GM18858 (cell line): ENCODE data around the gene COX18.

Source experiments
- ATAC-seq: cut with Tn5 transposase; IDR thresholded peaks from one replicate; pipeline ENCODE4 v1.9.1; 2021; ENCODE audit not compliant: unreplicated experiment

Gene COX18

GRCh38 chr4:73053974-73054480, 15.5 kb downstream of the COX18 start:
- ATAC-seq, result no peak

GRCh38 chr4:73053076-73053475, 16.4 kb downstream of the COX18 start:
- no peak for ATAC-seq

GRCh38 chr4:73051625-73052024, 17.9 kb downstream of the COX18 start:
- no peak for ATAC-seq

DNA sequence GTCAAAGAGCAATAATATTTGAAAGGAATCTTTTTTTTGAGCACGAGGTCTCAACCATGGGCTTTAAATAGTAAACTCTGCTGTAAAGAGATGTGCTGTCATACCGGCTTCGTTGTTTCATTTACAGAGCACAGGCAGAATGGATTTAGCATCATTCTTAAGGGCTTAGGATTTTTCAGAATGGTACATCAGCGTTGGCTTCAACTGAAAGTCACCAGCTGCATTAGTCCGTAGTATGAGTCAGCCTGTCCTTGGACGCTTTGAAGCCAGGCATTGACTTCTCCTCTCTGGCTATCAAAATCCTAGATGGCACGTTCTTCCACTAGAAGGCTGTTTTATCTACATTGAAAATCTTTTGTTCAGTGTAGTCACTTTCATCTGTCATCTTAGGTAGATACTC, 23.6 kb downstream of the COX18 start:
- no peak for ATAC-seq

- no peak for ATAC-seq
Measured at GRCh38 chr4:73037057-73037456, 32.5 kb downstream of the COX18 start.

- peak; percentile 45 for ATAC-seq
Measured at GRCh38 chr4:73036123-73036522, 33.4 kb downstream of the COX18 start.

DNA sequence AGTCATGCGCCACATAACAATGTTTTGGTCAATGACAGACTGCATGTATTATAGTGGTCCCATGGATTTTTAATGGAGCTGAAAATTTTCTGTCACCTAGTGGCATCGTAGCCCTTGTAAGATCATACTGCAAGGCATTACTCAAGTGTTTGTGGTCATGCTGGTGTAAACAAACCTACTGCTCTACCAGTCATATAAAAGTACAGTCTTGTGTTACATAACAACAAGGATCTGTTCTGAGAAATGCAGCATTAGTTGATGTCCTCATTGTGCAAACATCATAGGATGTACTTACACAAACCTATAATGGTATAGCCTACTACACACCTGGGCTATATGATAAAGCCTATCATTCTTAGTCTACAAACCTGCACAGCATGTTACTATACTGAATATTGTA, 34.6 kb downstream of the COX18 start:
- ATAC-seq, result no peak

GRCh38 chr4:73028621-73029020, 40.9 kb downstream of the COX18 start:
- no peak for ATAC-seq

DNA sequence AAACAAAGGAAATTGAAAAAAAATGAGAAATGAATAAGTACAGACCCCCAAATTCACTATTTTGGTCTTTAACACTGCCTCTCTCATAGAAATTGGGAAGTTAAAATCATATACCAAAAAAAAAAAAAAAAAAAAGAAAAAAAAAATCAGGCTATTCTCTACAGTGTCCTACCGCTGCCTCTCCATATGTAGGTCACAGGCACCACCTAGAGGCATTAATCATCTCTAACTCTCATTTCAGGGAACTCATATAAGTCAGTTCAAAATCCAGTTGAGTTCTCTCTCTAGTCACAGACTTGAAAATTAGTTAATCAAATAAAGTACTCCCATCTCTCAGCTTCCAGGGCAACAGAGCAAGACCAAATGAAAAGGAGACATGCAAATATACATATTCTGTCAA, 47.9 kb downstream of the COX18 start:
- ATAC-seq, result peak; percentile 59

GRCh38 chr4:73019462-73020047, 50.0 kb downstream of the COX18 start:
- no peak for ATAC-seq

DNA sequence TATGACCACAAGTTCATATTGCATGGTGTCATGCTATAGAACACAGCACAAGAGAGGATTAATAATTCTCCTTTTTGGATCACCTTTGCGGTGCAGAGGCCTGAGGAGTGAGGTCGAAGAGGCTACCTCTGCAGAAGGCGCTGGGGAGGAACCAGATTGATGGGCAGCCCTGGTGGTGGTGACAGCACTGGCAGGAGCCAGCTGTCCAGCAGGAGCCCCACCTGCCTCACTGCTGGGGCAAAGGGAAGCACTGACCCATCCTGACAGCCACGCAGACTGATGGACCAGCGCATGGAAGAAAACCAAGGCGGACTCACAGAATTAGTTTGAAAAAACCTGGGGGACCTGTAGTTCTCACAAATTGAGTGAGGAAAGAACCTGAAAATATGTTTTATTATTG, 50.9 kb downstream of the COX18 start:
- ATAC-seq, result no peak

GRCh38 chr4:73013310-73013709, 56.2 kb downstream of the COX18 start:
- no peak for ATAC-seq

GRCh38 chr4:73012673-73013072, 56.8 kb downstream of the COX18 start:
- ATAC-seq, result no peak

GRCh38 chr4:73011629-73011985, 57.9 kb downstream of the COX18 start:
- ATAC-seq, result no peak

- ATAC-seq, result no peak
Measured at GRCh38 chr4:73010789-73011628, 58.5 kb downstream of the COX18 start.

GRCh38 chr4:73007526-73008100, 61.9 kb downstream of the COX18 start:
- ATAC-seq, result no peak

DNA sequence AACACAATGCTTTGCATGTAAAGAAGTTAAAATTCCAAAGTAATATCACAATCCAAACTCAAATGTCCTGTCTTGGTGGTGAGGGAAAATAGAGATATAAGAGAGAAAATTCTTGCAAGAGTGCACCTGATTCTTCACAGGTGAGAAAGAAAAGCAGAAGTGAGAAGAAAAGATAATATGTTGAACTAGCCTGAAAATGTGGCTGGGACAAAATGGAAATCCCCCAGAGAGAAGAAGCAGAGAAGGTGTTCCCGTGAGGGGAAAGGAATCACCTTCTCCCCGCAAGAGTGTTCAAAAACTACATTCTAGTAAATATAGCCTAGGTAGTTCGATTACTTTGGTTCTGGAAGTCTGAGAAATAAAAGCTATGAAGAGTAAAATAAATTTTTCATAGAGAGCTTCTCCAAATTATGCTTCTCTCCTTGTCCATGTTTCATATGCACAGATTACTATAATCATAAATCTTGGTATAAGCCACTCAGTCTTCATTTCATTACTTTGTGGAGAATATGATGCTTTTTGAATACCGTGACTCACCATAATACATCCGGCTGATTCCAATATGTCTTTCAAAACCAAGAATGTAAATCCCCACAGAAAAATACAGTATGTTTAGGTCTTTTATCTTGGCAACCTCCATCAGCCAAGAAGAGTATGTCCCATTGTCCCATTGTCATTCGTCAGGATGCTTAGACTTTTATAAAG, 63.1 kb downstream of the COX18 start:
- ATAC-seq, result peak; percentile 97

GRCh38 chr4:73005514-73005913, 64.0 kb downstream of the COX18 start:
- no peak for ATAC-seq
